Liver (tissue), 9 donors: ENCODE data around the gene FRA10AC1. TPM values are rescaled to one million over a fixed set of nuclear protein-coding genes. Genes with fewer than 3 reads are reported as not detected.

Experiments
- DNase-seq: peaks from one replicate; pipeline ENCODE4 v3.0.0-alpha.2; 2017; ENCODE audit warnings: low spot score
- H3K27ac ChIP-seq, 2 donors: one replicate each; pipeline ENCODE4 v1.7.0; 2013; ENCODE audit warnings: inconsistent platforms in 2 of 2, low read length in 2 of 2, control low read depth in 1 of 2, low read depth in 1 of 2, mild to moderate bottlenecking in 1 of 2
- H3K27me3 ChIP-seq, 4 donors: one replicate each; pipeline versions ENCODE4 v1.6.1 to v1.7.0; 2013; ENCODE audit warnings: low read length in 3 of 4, inconsistent platforms in 1 of 4, mild to moderate bottlenecking in 1 of 4, moderate library complexity in 1 of 4; ENCODE audit not compliant: control insufficient read depth in 4 of 4, insufficient read depth in 4 of 4
- H3K36me3 ChIP-seq, 4 donors: one replicate each; pipeline versions ENCODE4 v1.6.1 to v1.7.0; 2013; ENCODE audit warnings: low read length in 3 of 4, mild to moderate bottlenecking in 3 of 4, low read depth in 1 of 4, moderate library complexity in 1 of 4; ENCODE audit not compliant: control insufficient read depth in 4 of 4, insufficient read depth in 3 of 4
- H3K4me1 ChIP-seq, 4 donors: one replicate each; pipeline versions ENCODE4 v1.6.1 to v1.7.0; 2013; ENCODE audit warnings: low read length in 3 of 4, mild to moderate bottlenecking in 3 of 4, moderate library complexity in 1 of 4; ENCODE audit not compliant: control insufficient read depth in 4 of 4, insufficient read depth in 4 of 4
- H3K4me3 ChIP-seq, 3 donors: one replicate each; pipeline versions ENCODE4 v1.6.1 to v1.7.0; 2013; ENCODE audit warnings: low read length in 3 of 3, control low read depth in 1 of 3, low read depth in 1 of 3, mild to moderate bottlenecking in 1 of 3
- H3K9ac ChIP-seq, 2 donors: one replicate each; pipeline ENCODE4 v1.7.0; 2013; ENCODE audit warnings: low read length in 2 of 2, mild to moderate bottlenecking in 2 of 2, moderate library complexity in 2 of 2, control low read depth in 1 of 2, low read depth in 1 of 2
- H3K9me3 ChIP-seq, 4 donors: one replicate each; pipeline versions ENCODE4 v1.6.1 to v1.7.0; 2013; ENCODE audit warnings: low read length in 3 of 4; ENCODE audit not compliant: control insufficient read depth in 4 of 4
- EGR1 ChIP-seq, 2 donors: IDR thresholded peaks; 2 replicates each; pipeline ENCODE4 v1.6.1; 2016 to 2018; ENCODE audit warnings: antibody characterized with exemption in 2 of 2, low read depth in 2 of 2
- FOXA1 ChIP-seq: IDR thresholded peaks from 2 replicates; pipeline ENCODE4 v1.6.1; 2016; ENCODE audit warnings: antibody characterized with exemption
- FOXA2 ChIP-seq: IDR thresholded peaks from 2 replicates; pipeline ENCODE4 v1.6.1; 2016; ENCODE audit warnings: antibody characterized with exemption
- GABPA ChIP-seq, 2 donors: IDR thresholded peaks in 1 of 2; conservative IDR thresholded peaks in 1 of 2; 2 replicates each; pipeline ENCODE4 v1.6.1; 2016; ENCODE audit warnings: antibody characterized with exemption in 2 of 2, mild to moderate bottlenecking in 1 of 2, moderate library complexity in 1 of 2
- HNF4A ChIP-seq, 2 donors: conservative IDR thresholded peaks; 2 replicates each; pipeline ENCODE4 v1.6.1; 2016; ENCODE audit warnings: antibody characterized with exemption in 2 of 2, mild to moderate bottlenecking in 2 of 2
- HNF4G ChIP-seq: IDR thresholded peaks from 2 replicates; pipeline ENCODE4 v1.6.1; 2016; ENCODE audit warnings: antibody characterized with exemption
- JUND ChIP-seq, 2 donors: IDR thresholded peaks; 2 replicates each; pipeline ENCODE4 v1.6.1; 2016; ENCODE audit warnings: antibody characterized with exemption in 2 of 2
- RAD21 ChIP-seq, 2 donors: IDR thresholded peaks; 2 replicates each; pipeline ENCODE4 v1.6.1; 2016; ENCODE audit warnings: antibody characterized with exemption in 2 of 2, mild to moderate bottlenecking in 2 of 2
- RXRA ChIP-seq, 2 donors: IDR thresholded peaks; 2 replicates each; pipeline ENCODE4 v1.6.1; 2017 to 2018; ENCODE audit warnings: antibody characterized with exemption in 2 of 2, mild to moderate bottlenecking in 1 of 2
- SP1 ChIP-seq: IDR thresholded peaks from 2 replicates; pipeline ENCODE4 v1.6.1; 2018; ENCODE audit warnings: antibody characterized with exemption, mild to moderate bottlenecking
- TAF1 ChIP-seq: conservative IDR thresholded peaks from 2 replicates; pipeline ENCODE4 v1.6.1; 2016; ENCODE audit warnings: antibody characterized with exemption, mild to moderate bottlenecking
- YY1 ChIP-seq: IDR thresholded peaks from 2 replicates; pipeline ENCODE4 v1.6.1; 2016; ENCODE audit warnings: antibody characterized with exemption, mild to moderate bottlenecking
- WGBS: extraction: QIAGEN DNeasy Blood & Tissue Kit; methylation state at CpG from one replicate; pipeline ENCODE4 v1.1.7; 2013; 5-methylcytosine and 5-hydroxymethylcytosine counted together
- polyA plus RNA-seq, 2 donors: library from polyadenylated mRNA; stranded (reverse) in 1 of 2; unstranded in 1 of 2; fragments of 200-250 nt in 1 of 2; fragments of >200 nt in 1 of 2; fragmentation: Nextera tagmentation in 1 of 2; extraction: Ambion mirVana in 1 of 2; gene quantifications; one replicate each; pipeline versions ENCODE4 v1.2.1 to v1.2.3, GENCODE V29; 2013 to 2015
- total RNA-seq, 2 donors: library from RNA; depleted of rRNA; stranded (reverse); fragments of >200 nt; gene quantifications; one replicate each; pipeline ENCODE4 v1.2.3, GENCODE V29; 2014
- TF ChIP-seq, protein P1 (sequence below): fragments of 150-350 bp; IDR thresholded peaks from 2 replicates; pipeline ENCODE4 v1.5.1; 2017; ENCODE audit warnings: improper control_type of control experiment, low read depth, low read length; ENCODE audit not compliant: missing input control
- TF ChIP-seq, protein P2 (sequence below): IDR thresholded peaks from 2 replicates; pipeline ENCODE4 v1.6.1; 2016; ENCODE audit warnings: antibody characterized with exemption
- TF ChIP-seq, protein P3 (sequence below): IDR thresholded peaks from 2 replicates; pipeline ENCODE4 v1.6.1; 2016; ENCODE audit warnings: antibody characterized with exemption, mild to moderate bottlenecking
- TF ChIP-seq, protein P4 (sequence below): IDR thresholded peaks from 2 replicates; pipeline ENCODE4 v1.6.1; 2016; ENCODE audit warnings: antibody characterized with exemption
- donor health status: healthy.
- donor health status: healthy.
- donor health status: healthy.
- donor health status: healthy.
- donor health status: healthy.

FRA10AC1 gene
- total and polyA plus RNA-seq, 4 donors: 2.5 to 19.2 (median 5.8) TPM

DNA sequence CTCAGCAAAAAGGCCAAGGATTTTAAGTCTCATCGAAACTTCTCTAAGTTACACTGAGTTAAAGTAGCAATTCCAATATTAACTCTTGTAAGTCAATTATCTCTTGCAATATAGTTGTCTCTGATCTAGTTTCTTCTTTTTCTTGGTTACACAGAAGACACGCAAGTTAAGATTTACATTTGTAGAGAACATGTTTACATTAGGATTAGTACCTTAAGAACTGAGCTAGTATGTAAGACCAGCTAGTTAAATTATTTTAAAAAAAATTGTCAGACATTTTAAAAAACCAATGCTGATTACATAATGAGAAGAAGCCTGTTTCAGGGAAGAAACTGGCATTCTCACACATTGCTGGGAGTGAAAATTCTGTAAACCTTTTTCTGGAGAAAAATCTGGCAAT lies 31.4 kb downstream of the FRA10AC1 start:
- peaks cover 5 to 61% (median 51%) of the 10 kb centered on the region in 4 donors for H3K4me1 ChIP-seq
- peaks cover 0 to 8% (median 2%) of the 10 kb centered on the region in 4 donors for H3K36me3 ChIP-seq
- H3K4me3 ChIP-seq: no peak overlapping the region
- no peaks in the 10 kb centered on the region for H3K27me3 ChIP-seq
- no peak overlapping the region for H3K9ac ChIP-seq
- H3K9me3 ChIP-seq: no peaks in the 10 kb centered on the region
- no peak for DNase-seq
- TF ChIP-seq, protein P1, sequence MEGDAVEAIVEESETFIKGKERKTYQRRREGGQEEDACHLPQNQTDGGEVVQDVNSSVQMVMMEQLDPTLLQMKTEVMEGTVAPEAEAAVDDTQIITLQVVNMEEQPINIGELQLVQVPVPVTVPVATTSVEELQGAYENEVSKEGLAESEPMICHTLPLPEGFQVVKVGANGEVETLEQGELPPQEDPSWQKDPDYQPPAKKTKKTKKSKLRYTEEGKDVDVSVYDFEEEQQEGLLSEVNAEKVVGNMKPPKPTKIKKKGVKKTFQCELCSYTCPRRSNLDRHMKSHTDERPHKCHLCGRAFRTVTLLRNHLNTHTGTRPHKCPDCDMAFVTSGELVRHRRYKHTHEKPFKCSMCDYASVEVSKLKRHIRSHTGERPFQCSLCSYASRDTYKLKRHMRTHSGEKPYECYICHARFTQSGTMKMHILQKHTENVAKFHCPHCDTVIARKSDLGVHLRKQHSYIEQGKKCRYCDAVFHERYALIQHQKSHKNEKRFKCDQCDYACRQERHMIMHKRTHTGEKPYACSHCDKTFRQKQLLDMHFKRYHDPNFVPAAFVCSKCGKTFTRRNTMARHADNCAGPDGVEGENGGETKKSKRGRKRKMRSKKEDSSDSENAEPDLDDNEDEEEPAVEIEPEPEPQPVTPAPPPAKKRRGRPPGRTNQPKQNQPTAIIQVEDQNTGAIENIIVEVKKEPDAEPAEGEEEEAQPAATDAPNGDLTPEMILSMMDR: no peak
- TF ChIP-seq, protein P2, sequence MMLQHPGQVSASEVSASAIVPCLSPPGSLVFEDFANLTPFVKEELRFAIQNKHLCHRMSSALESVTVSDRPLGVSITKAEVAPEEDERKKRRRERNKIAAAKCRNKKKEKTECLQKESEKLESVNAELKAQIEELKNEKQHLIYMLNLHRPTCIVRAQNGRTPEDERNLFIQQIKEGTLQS: no peak
- no peak for TF ChIP-seq FOXA2
- TF ChIP-seq RXRA (IDR thresholded peaks at IDR 0.05): no peak
- TF ChIP-seq HNF4G: no peak
- TF ChIP-seq, protein P3, sequence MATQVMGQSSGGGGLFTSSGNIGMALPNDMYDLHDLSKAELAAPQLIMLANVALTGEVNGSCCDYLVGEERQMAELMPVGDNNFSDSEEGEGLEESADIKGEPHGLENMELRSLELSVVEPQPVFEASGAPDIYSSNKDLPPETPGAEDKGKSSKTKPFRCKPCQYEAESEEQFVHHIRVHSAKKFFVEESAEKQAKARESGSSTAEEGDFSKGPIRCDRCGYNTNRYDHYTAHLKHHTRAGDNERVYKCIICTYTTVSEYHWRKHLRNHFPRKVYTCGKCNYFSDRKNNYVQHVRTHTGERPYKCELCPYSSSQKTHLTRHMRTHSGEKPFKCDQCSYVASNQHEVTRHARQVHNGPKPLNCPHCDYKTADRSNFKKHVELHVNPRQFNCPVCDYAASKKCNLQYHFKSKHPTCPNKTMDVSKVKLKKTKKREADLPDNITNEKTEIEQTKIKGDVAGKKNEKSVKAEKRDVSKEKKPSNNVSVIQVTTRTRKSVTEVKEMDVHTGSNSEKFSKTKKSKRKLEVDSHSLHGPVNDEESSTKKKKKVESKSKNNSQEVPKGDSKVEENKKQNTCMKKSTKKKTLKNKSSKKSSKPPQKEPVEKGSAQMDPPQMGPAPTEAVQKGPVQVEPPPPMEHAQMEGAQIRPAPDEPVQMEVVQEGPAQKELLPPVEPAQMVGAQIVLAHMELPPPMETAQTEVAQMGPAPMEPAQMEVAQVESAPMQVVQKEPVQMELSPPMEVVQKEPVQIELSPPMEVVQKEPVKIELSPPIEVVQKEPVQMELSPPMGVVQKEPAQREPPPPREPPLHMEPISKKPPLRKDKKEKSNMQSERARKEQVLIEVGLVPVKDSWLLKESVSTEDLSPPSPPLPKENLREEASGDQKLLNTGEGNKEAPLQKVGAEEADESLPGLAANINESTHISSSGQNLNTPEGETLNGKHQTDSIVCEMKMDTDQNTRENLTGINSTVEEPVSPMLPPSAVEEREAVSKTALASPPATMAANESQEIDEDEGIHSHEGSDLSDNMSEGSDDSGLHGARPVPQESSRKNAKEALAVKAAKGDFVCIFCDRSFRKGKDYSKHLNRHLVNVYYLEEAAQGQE: no peak
- TF ChIP-seq, protein P4, sequence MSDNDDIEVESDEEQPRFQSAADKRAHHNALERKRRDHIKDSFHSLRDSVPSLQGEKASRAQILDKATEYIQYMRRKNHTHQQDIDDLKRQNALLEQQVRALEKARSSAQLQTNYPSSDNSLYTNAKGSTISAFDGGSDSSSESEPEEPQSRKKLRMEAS: no peak
- TF ChIP-seq JUND (IDR thresholded peaks at IDR 0.05): no peak
- TF ChIP-seq HNF4A (conservative IDR thresholded peaks at IDR 0.05): no peak
- TF ChIP-seq FOXA1: no peak
- TF ChIP-seq SP1: no peak
- TF ChIP-seq EGR1 (IDR thresholded peaks at IDR 0.05; ENCODE audit: low read depth in 2 of 2): no peak
- TF ChIP-seq RAD21 (IDR thresholded peaks at IDR 0.05): no peak
- peak overlapping the region in 1 of 2 donors; percentile 3 for H3K27ac ChIP-seq
- WGBS: 70% methylated on average over 2 of the region's 2 CpGs

DNA sequence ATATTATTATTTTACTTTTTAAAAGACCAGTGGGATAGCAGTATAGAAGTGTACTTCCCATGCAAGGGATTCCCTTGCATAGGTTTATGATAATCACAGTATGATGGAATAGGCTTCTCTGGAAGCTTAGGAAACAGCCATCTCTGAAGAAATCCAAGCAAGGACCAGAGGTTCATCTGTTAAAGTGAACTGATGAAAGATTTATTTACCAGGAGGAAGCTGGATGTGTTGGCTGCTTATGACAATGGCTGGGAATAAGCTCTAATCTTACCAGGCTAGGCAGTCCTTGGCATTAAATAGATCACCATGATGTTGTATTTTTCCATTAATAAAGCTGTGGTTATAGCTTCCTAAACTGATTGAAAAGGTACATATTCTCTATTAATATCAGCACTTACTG lies 32.0 kb downstream of the FRA10AC1 start:
- Histone ChIP-seq H3K9ac (no peak overlapping the region), H3K27me3 (no peaks in the 10 kb centered on the region), H3K4me3 (no peak overlapping the region), H3K4me1 (peaks cover 5 to 61% (median 51%) of the 10 kb centered on the region in 4 donors), H3K27ac (no peak overlapping the region), H3K36me3 (peaks cover 0 to 8% (median 4%) of the 10 kb centered on the region in 4 donors), H3K9me3 (no peaks in the 10 kb centered on the region)
- TF ChIP-seq TAF1: no peak
- TF ChIP-seq SP1: peak; percentile 5
- TF ChIP-seq GABPA (IDR thresholded peaks at IDR 0.05 in 1 of 2, conservative IDR thresholded peaks at IDR 0.05 in 1 of 2): no peak
- TF ChIP-seq, protein P2: no peak
- TF ChIP-seq RXRA (IDR thresholded peaks at IDR 0.05): peak; percentile 9 to 42
- TF ChIP-seq HNF4A (conservative IDR thresholded peaks at IDR 0.05): peak; percentile 47 to 55
- no peak for TF ChIP-seq RAD21 (IDR thresholded peaks at IDR 0.05)
- peak; percentile 36 for TF ChIP-seq YY1
- no peak for DNase-seq
